HL-60 (cell line): Measurements from ENCODE around the gene ULK1.

ENCODE experiments used
- POLR2AphosphoS5 ChIP-seq: IDR thresholded peaks from 2 replicates; pipeline ENCODE4 v1.6.1; 2012; ENCODE audit warnings: low read depth
- TF ChIP-seq, protein P1 (sequence below): IDR thresholded peaks from one replicate; pipeline ENCODE4 v1.5.1; 2011; ENCODE audit warnings: low read length, control low read depth, inconsistent platforms; ENCODE audit not compliant: insufficient read depth
- TF ChIP-seq, protein P2 (sequence below): IDR thresholded peaks from 2 replicates; pipeline ENCODE4 v1.6.1; 2012; ENCODE audit warnings: low read depth; ENCODE audit not compliant: insufficient replicate concordance

DNA sequence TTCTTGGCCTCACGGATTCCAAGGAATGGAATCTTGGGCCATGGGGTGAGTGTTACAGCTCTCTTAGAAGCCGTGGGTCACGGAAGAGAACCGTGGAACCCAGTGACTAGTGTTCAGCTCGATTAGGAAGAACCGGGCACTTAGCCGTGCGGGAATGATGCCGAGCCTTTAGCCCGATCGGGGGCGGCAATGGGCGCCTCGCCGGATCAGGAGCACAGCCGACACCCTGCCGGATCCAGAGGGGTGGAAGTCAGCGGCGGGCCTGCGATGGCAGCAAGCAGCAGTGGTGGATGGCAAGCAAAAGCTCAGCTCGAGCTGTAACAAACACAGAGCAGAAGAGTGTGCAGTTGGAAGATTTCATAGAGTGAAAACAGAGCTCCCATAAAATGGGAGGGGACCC lies 21.1 kb upstream of the ULK1 start:
- TF ChIP-seq, protein P1, sequence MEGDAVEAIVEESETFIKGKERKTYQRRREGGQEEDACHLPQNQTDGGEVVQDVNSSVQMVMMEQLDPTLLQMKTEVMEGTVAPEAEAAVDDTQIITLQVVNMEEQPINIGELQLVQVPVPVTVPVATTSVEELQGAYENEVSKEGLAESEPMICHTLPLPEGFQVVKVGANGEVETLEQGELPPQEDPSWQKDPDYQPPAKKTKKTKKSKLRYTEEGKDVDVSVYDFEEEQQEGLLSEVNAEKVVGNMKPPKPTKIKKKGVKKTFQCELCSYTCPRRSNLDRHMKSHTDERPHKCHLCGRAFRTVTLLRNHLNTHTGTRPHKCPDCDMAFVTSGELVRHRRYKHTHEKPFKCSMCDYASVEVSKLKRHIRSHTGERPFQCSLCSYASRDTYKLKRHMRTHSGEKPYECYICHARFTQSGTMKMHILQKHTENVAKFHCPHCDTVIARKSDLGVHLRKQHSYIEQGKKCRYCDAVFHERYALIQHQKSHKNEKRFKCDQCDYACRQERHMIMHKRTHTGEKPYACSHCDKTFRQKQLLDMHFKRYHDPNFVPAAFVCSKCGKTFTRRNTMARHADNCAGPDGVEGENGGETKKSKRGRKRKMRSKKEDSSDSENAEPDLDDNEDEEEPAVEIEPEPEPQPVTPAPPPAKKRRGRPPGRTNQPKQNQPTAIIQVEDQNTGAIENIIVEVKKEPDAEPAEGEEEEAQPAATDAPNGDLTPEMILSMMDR, result no peak
- TF ChIP-seq, protein P2, sequence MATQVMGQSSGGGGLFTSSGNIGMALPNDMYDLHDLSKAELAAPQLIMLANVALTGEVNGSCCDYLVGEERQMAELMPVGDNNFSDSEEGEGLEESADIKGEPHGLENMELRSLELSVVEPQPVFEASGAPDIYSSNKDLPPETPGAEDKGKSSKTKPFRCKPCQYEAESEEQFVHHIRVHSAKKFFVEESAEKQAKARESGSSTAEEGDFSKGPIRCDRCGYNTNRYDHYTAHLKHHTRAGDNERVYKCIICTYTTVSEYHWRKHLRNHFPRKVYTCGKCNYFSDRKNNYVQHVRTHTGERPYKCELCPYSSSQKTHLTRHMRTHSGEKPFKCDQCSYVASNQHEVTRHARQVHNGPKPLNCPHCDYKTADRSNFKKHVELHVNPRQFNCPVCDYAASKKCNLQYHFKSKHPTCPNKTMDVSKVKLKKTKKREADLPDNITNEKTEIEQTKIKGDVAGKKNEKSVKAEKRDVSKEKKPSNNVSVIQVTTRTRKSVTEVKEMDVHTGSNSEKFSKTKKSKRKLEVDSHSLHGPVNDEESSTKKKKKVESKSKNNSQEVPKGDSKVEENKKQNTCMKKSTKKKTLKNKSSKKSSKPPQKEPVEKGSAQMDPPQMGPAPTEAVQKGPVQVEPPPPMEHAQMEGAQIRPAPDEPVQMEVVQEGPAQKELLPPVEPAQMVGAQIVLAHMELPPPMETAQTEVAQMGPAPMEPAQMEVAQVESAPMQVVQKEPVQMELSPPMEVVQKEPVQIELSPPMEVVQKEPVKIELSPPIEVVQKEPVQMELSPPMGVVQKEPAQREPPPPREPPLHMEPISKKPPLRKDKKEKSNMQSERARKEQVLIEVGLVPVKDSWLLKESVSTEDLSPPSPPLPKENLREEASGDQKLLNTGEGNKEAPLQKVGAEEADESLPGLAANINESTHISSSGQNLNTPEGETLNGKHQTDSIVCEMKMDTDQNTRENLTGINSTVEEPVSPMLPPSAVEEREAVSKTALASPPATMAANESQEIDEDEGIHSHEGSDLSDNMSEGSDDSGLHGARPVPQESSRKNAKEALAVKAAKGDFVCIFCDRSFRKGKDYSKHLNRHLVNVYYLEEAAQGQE, result no peak
- no peak for TF ChIP-seq POLR2AphosphoS5
